Upper lobe of left lung (tissue), 4 donors: ENCODE results near the gene CSNK1A1.

ENCODE experiments used
- EP300 ChIP-seq, 4 donors: sonication (generic); formaldehyde crosslinking; IDR thresholded peaks; one replicate each; pipeline ENCODE4 v1.5.1; 2017; ENCODE audit warnings: antibody characterized with exemption in 4 of 4, control low read depth in 2 of 4
- POLR2A ChIP-seq, 4 donors: fragments of 450-650 bp; IDR thresholded peaks; one replicate each; pipeline ENCODE4 v1.5.1; 2016 to 2017; ENCODE audit warnings: antibody characterized with exemption in 4 of 4, mild to moderate bottlenecking in 2 of 4
- POLR2AphosphoS5 ChIP-seq, 2 donors: sonication (generic); formaldehyde crosslinking; IDR thresholded peaks; one replicate each; pipeline ENCODE4 v1.5.1; 2017; ENCODE audit warnings: antibody characterized with exemption in 2 of 2
- TF ChIP-seq, protein P1 (sequence below), 6 experiments: fragments of 450-650 bp in 4 of 6; fragments of 200-600 bp in 2 of 6; sonication (generic) in 2 of 6; IDR thresholded peaks; one replicate each; pipeline ENCODE4 v1.5.1; 2016 to 2019; ENCODE audit warnings: antibody characterized with exemption in 6 of 6

DNA sequence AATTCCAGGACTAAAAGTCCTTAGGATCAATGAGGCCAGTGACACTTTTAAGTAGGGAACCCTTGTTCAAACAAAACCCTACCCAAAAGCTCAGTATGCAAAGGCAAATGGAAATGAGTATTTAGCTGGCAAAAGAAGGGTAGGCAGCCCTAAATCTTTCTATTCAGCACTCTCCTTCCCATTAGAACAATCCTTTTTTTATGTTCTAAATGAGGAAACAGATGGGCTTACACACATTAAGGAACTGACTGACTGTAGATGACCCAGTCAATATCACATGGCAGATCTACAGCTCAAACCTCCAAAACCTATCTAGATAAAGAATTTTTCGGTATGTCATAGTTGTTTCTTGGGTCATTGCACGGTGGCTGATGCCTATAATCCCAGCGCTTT, 7.2 kb downstream of the CSNK1A1 start:
- TF ChIP-seq, protein P1, sequence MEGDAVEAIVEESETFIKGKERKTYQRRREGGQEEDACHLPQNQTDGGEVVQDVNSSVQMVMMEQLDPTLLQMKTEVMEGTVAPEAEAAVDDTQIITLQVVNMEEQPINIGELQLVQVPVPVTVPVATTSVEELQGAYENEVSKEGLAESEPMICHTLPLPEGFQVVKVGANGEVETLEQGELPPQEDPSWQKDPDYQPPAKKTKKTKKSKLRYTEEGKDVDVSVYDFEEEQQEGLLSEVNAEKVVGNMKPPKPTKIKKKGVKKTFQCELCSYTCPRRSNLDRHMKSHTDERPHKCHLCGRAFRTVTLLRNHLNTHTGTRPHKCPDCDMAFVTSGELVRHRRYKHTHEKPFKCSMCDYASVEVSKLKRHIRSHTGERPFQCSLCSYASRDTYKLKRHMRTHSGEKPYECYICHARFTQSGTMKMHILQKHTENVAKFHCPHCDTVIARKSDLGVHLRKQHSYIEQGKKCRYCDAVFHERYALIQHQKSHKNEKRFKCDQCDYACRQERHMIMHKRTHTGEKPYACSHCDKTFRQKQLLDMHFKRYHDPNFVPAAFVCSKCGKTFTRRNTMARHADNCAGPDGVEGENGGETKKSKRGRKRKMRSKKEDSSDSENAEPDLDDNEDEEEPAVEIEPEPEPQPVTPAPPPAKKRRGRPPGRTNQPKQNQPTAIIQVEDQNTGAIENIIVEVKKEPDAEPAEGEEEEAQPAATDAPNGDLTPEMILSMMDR (IDR thresholded peaks at IDR 0.05) = no peak
- TF ChIP-seq EP300 (IDR thresholded peaks at IDR 0.05) (no peak), POLR2AphosphoS5 (IDR thresholded peaks at IDR 0.05) (no peak), POLR2A (IDR thresholded peaks at IDR 0.05) (no peak)
